GM18867 (cell line): ENCODE data around the gene NEK1.
"Not testable (repeated sequence)": the region's sequence is repeated elsewhere in the genome, so short reads cannot be mapped to it uniquely, and the experiment has no call there.

Source experiments
- ATAC-seq: cut with Tn5 transposase; IDR thresholded peaks from one replicate; pipeline ENCODE4 v1.9.1; 2021; ENCODE audit warnings: mild to moderate bottlenecking, moderate library complexity; ENCODE audit not compliant: unreplicated experiment

NEK1 gene

DNA sequence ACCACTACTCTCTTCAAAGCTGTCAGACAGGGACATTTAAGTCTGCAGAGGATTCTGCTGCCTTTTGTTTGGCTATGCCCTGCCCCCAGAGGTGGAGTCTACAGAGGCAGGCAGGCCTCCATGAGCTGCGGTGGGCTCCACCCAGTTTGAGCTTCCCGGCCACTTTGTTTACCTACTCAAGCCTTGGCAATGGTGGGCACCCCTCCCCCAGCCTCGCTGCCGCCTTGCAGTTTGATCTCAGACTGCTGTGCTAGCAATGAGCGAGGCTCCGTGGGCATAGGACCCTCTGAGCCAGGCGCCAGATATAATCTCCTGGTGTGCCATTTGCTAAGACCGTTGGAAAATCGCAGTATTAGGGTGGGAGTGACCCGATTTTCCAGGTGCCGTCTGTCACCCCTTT is 112.5 kb downstream of the NEK1 start:
- not testable (repeated sequence) for ATAC-seq

DNA sequence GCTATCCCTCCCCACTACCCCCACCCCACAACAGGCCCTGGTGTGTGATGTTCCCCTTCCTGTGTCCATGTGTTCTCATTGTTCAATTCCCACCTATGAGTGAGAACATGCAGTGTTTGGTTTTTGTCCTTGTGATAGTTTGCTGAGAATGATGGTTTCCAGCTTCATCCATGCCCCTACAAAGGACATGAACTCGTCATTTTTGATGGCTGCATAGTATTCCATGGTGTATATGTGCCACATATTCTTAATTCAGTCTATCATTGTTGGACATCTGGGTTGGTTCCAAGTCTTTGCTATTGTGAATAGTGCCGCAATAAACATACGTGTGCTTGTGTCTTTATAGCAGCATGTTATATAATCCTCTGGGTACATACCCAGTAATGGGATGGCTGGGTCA is 118.1 kb downstream of the NEK1 start:
- not testable (repeated sequence) for ATAC-seq

DNA sequence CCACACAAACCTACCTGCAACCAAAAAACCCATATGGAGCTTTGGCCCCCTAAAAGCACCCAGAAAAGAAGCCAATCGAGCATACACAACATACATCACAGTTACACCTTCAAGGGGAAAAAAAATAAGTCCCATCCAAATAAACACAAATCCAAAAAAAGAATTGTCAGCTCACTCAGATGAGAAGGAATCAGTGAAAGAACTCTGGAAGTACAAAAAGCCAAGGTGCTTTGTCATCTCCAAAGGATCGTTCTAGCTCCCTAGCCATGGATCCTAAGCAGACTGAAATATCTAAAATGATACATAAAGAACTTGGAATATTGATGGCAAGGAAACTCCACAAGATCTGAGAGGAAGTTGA is 119.2 kb downstream of the NEK1 start:
- no peak for ATAC-seq

DNA sequence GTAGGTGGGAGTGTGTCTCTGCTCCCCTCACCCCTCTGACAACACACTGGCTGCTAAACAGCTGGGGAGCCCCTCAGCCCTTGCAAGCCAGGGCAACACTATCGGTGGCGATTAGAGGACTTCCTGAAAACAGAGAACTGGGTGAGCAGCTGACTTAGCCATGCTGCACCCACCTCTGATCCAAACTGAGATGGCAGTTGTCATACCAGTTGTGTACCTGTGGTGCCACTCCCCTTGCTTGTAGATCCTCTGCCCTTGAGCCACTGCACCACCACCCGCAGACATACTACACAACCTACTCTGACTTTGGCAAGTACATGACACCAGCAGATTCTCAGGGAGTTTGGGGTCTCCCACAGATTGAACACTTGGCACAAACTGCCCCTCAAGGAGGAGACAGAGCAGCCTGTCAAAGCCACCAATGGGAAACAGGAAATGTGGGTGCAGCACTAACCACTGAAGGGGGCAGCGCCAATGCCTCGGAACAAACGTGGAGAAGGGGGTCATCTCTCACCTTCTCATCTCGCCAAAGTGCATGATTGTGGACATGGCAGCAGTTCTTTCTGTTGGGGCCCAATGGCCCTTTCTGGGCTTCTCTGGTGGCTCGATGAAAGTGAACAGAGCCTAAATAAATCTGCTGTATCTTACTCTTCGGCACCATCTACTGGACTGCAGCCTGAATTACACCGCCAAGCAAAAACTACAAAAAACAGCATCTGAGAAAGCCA is 119.8 kb downstream of the NEK1 start:
- ATAC-seq = peak; percentile 75

- ATAC-seq = no peak
These were observed 121.2 kb downstream of the NEK1 start for GRCh38 chr4:169491211-169491610.

- ATAC-seq = no peak
These were observed 123.1 kb downstream of the NEK1 start for GRCh38 chr4:169489306-169489705.

GRCh38 chr4:169485791-169486742 is 126.3 kb downstream of the NEK1 start:
- ATAC-seq = peak; percentile 85

GRCh38 chr4:169485086-169485485 is 127.3 kb downstream of the NEK1 start:
- no peak for ATAC-seq

DNA sequence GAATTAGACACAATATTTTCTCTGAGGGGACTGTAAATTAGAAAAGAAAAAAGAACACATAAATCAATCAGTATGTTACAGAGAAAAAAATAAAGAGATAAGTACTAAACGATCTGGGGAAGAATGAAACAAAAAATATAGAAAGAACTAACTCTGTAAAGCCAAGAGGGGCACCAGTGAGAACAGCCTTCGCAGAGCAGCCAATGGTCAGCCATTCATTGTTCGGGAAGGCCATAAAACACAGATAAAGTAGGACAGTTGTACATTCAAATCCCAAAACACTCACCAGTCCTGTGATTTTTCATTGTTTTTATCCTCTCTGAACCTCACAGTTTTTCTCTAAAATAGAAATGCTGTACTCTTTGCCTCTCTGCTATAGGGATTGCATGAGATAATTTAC is 127.9 kb downstream of the NEK1 start:
- ATAC-seq = no peak

- ATAC-seq = no peak
These were observed 148.3 kb downstream of the NEK1 start for GRCh38 chr4:169464080-169464479.

- no peak for ATAC-seq
These were observed 152.3 kb downstream of the NEK1 start for GRCh38 chr4:169460081-169460480.

- no peak for ATAC-seq
These were observed 153.8 kb downstream of the NEK1 start for GRCh38 chr4:169458575-169458974.

DNA sequence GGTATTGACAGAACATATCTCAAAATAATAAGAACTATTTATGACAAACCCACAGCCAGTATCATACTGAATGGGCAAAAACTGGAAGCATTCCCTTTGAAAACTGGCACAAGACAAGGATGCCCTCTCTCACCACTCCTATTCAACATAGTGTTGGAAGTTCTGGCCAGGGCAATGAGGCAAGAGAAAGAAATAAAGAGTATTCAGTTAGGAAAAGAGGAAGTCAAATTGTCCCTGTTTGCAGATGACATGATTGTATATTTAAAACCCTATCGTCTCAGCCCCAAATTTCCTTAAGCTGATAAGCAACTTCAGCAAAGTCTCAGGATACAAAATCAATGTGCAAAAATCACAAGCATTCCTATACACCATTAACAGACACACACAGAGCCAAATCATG is 159.7 kb downstream of the NEK1 start:
- ATAC-seq = not testable (repeated sequence)

- ATAC-seq = not testable (repeated sequence)
These were observed 163.4 kb downstream of the NEK1 start for GRCh38 chr4:169448935-169449334.

GRCh38 chr4:169446824-169447223 is 165.6 kb downstream of the NEK1 start:
- ATAC-seq = no peak

DNA sequence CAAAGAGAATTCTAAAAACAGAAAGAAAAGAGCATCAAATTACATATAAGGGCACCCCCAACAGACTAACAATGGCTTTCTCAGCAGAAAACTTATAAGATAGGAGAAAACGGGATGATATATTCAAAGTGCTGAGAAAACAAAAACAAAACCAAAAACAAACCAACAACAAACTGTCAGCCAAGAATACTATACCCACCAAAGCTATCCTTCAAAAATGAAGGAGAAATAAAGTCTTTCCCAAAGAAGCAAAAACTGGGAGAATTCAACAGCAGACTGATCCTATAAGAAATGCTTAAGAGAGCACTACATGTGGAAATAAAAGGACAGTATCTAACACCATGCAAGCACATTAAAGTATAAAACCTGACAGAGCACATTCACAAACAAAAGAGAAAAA is 168.6 kb downstream of the NEK1 start:
- ATAC-seq = no peak

DNA sequence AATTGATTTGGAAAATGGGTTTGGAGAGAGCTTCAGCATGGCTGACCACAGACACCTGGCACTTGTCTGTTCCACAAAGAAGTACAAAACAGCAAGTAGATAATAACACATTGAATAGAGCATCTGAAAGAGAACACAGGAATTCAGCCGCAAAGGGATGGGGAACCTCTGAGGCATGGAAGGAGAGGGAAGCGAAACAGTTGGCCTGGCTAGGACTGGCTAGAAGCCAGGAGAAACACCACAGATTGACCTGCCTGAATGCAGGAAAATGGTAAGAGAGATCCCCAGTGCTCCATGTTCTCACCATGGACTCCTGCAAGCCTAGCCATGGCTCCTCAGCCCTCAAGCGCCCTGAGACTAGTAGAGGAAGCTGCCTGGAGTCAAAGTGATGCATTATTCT is 171.9 kb downstream of the NEK1 start:
- ATAC-seq = no peak

GRCh38 chr4:169439244-169439643 is 173.1 kb downstream of the NEK1 start:
- ATAC-seq = no peak

GRCh38 chr4:169438057-169438480 is 174.3 kb downstream of the NEK1 start:
- peak; percentile 35 for ATAC-seq

DNA sequence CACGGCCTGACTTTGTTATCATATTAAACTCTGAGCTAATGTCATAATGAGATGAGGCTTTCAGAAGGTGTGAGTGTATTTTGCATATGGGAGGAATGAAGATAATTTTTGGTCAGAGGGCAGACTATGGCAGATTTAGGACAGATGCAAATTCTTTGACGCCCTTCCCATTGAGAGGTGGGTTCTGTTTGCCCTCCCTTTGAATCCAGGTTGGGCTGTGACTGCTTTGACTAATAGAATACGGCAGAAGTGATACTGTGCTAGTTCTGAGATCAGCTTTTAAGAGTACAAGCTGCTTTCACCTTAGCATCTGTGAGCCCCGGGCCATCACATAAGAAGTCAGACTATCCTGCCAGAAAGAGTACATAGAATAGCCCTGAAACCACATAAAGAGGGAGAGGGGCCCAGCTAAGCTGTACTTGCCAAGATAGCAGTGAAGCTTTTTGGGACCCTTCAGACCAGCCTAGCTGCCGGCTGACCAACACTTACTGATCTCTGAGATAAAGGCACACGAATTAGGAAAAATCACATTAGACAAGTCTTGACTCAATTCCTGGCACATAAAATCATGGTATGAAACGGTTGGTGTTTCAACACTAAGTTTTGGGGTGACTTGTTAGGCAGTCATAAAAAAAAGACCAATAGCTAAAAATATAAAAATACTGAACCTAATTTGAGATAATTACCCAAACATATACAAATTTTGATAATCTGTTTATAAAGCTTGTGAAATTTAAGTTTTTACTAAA is 174.9 kb downstream of the NEK1 start:
- peak; percentile 94 for ATAC-seq

DNA sequence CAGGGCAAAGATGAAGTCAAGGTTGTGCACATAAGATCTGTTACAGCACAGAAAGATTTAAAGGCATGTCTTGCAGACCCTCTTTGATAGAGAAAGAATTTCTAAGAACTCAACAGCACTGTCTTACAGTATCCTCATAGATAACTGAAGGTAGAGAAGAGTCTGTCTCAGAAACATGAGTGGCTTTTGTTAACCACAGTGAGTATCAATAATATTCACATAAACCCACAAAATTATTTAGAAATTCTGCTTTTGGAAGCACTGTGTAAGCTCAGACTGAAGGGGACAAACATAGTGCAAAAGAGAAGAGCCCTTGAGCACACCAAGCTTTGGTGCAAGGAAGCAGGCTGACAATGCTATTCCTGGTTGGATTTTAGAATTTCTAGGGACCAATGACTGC is 175.6 kb downstream of the NEK1 start:
- no peak for ATAC-seq
